ENCODE results near the gene AK9.

- TF ChIP-seq CTCF (IDR thresholded peaks at IDR 0.05), result no peak
- no peak for TF ChIP-seq POLR2A (IDR thresholded peaks at IDR 0.05)
- no peak for TF ChIP-seq POLR2AphosphoS5 (IDR thresholded peaks at IDR 0.05)
- TF ChIP-seq EP300 (IDR thresholded peaks at IDR 0.05), result no peak
These were observed 80.4 kb downstream of the AK9 start for GRCh38 chr6:109610590-109610989.
